Activated naive CD4-positive, alpha-beta T cell (primary cell): ENCODE measurements around the gene P3R3URF.
A peak's percentile ranks its signal among the peaks of the same experiment; 100 is the strongest.

ENCODE experiments used
- DNase-seq, 4 experiments: peaks; one replicate each; lab custom pipeline; 2025; lab: John Stamatoyannopoulos, UW

The P3R3URF gene

GRCh38 chr1:46172321-46172720 is 4.0 kb downstream of the P3R3URF start:
- DNase-seq, result no peak

- no peak for DNase-seq
Observed at GRCh38 chr1:46171871-46172270, 4.4 kb downstream of the P3R3URF start.

GRCh38 chr1:46171351-46171750 is 4.9 kb downstream of the P3R3URF start:
- DNase-seq, result no peak

DNA sequence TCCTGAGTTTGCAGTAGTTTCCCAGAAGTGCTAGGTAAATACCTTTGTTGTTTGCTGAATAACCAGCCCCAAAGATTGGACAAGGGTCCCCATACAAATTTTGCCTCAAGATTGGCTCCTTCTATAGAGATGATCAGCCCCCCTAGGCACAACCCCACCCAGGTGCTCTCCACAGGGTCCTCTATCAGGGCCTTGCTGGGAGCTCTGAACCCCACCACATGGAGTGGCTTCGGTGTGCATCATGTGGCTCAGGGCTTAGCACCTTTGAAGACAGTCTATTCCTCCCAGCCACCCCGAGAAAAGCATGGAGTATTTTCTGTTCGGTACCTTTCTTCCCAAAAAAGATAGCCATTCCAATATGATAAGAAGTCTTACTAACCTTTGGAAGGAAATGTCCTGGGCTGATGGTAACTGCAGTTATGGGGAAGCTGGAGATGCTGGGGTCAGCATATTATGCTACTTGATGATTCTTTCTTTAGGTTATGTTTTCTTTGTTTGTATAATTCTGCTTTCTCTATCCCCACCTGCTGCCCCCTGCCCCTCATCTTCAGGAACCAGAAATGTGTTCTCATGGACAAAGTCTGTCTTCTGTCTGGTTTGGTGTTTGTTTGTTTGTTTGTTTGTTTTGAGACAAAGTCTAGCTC is 6.4 kb downstream of the P3R3URF start:
- no peak for DNase-seq

GRCh38 chr1:46168477-46168876 is 7.8 kb downstream of the P3R3URF start:
- no peak for DNase-seq

DNA sequence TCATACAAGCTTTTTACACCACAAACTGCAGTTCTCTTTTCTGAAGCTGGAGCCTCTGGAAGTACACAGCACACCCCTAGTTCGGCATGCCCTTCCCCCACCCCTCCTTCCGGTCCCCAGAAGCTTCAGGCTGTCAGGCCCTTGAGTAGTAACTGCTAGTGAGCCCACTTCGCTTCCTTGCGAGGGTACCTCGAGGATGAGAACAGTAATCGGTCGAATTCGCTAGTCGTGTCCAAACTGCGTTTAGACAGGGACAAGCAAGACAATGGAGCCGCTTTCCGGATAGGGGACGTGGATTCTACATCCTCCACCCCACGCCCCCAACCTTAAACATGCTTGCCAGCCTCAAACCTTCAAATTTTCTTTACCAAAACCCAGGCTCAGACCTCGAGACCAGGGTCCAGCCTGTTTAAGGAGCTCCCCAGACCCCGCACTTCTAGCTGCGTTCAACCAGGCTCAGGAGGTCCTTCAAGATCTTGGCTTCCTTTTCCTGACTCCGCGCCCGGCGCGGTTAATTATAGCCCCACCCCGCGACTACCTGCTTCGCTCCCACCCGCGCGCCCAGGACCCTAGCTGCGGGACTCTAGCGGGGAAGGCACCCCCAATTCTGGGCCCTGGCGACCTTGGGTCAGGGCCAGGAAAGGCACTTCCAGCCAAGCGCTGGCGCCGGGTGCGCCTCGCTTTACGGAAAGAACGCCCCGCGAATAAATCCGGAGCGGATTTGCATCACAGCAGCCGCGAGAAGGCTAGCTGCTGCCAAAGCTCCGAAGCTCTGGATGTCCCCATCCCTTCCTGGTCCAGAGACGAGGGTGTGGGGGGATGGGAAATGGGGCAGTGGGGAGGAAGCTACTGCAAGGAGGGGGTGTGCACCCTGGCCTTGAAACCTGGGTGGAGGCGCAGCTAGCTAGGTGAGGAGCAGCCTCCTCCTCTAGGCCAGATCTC is 9.5 kb downstream of the P3R3URF start:
- DNase-seq, result peak in 2 of 4 experiments; percentile 32 to 52

GRCh38 chr1:46160212-46160611 is 16.1 kb downstream of the P3R3URF start:
- DNase-seq, result no peak

GRCh38 chr1:46159516-46159915 is 16.8 kb downstream of the P3R3URF start:
- no peak for DNase-seq

DNA sequence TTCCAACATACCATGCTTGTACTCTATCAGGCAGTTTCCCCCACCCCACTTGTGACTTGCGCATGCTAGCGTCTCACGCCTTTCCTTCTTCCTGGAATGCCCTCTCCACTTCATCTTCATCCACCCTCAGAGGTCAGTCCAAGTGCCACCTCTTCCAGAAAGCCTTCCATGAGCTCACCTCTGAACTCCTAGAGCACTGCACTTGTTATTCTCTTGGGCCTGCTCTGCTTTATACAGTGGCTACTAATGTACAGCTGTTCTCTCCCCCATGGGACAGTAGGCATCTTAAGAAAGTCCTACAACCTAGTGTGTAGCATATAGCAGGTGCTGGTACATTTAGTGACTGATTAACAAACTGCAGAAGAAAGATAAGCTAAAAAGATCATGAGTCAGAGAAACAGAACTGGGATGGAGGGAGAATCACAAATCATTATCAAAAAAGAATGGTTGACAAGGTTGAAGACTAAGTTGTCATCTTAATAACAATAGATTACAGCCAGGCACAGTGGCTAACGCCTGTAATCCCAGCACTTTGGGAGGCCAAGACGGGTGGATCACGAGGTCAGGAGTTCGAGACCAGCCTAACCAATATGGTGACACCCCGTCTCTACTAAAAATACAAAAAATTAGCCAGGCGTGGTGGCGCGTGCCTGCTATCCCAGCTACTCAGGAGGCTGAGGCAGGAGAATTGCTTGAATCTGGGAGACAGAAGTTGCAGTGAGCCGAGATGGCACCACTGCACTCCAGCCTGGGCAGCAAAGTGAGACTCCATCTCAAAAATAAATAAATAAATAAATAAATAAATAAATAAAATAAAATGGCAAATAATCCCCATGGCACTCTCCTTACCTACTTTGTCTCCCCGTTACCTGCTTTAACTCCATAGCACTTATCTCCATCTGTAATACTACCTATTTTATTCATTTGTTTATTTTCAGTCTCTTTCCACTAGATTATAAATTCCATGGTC is 17.7 kb downstream of the P3R3URF start:
- DNase-seq, result no peak

DNA sequence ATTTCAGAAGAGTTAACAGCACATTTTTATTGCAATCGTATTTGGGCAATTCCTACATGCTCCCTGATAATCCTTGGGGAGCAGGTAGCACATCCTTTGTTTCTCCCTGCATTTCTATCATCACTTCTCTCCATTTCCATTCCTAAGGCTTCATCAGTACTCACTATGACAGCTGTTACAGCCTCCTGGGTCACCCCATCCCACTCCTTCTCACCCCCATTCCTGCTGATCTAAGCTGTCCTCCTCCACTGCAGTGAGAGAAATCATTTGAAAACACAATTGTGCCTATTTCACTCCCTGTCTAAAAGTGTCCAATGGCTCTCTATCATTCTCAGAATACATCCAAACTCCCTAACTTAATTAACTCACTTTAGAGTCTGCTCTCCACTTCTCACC is 18.4 kb downstream of the P3R3URF start:
- DNase-seq, result no peak

DNA sequence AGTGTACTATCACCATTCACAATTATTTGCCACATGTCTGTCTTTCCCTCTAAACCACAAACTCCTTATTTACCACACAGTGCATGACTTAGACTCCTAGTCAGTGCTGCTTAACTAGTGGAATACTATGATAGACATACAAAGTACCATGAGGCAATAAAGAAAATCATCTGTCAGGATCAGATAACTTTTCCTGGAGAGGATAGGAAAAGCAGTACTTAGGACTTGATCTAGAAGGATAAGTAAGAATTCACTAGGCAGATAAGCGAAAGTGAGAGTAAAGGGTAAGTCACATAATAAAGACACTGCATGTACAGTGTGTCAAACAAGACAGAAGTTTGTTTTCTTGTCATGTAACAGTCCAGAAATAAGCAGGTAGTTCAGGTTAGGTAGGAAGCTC is 22.6 kb downstream of the P3R3URF start:
- DNase-seq, result no peak

- DNase-seq, result no peak
Observed at GRCh38 chr1:46153228-46153627, 23.1 kb downstream of the P3R3URF start.

DNA sequence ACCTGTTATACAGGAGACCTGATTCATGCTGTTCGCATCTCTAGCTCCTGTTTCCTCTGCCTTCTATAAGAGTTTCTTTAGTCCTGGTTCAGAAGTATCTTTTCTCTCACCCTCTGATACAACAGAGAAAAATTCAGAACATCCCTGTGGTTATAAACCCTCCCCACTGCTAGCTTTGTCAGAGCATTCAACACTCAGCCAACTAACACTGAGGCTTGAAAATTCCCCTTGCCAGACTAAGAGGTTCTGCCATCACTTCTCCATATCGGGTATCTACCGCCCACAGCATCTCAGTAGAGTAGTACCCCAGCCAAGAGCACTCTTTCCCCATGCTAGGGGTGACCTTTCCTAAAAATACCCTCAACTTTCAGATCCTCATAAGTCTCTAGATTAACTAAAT is 24.3 kb downstream of the P3R3URF start:
- DNase-seq, result no peak

- no peak for DNase-seq
Observed at GRCh38 chr1:46150085-46150484, 26.2 kb downstream of the P3R3URF start.

DNA sequence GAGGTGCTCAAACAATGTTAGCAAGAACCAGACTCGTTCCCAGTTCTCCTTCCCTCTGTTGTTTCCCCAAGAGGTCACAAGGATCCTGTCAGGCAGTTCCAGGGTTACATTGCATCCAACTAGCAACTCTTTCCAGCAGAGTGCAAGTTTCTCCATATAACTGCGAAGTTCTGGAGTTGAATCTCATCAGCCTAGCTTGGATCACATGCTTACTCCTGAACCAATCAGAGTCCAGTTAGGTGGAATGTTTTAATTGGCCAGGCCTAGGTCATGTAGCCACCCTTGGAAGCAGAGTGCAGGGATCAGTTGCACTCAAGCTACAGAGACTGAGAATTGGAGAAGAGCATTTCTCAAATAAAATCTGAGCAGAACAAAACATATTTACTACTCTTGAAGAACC is 28.0 kb downstream of the P3R3URF start:
- DNase-seq, result no peak

DNA sequence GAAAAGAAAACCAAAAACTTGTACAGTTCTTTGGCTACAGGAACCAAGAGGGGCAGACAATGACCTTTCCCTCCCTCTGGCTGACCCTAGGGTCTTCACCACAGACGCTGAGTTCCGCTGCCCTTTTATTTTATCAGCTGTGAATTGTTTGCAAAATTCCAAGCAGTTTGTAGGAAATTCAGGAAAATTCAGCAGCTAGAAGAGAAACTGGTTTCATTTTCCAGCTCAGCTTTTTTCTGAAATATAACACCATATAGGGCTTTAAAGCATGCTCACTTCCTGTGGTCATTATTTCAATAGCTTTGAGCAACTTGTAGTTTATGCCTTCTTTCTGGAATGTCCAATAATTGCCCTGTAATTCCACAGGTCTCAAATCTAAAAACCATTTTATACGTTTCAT is 38.4 kb downstream of the P3R3URF start:
- DNase-seq, result no peak

GRCh38 chr1:46136711-46137110 is 39.6 kb downstream of the P3R3URF start:
- DNase-seq, result no peak

DNA sequence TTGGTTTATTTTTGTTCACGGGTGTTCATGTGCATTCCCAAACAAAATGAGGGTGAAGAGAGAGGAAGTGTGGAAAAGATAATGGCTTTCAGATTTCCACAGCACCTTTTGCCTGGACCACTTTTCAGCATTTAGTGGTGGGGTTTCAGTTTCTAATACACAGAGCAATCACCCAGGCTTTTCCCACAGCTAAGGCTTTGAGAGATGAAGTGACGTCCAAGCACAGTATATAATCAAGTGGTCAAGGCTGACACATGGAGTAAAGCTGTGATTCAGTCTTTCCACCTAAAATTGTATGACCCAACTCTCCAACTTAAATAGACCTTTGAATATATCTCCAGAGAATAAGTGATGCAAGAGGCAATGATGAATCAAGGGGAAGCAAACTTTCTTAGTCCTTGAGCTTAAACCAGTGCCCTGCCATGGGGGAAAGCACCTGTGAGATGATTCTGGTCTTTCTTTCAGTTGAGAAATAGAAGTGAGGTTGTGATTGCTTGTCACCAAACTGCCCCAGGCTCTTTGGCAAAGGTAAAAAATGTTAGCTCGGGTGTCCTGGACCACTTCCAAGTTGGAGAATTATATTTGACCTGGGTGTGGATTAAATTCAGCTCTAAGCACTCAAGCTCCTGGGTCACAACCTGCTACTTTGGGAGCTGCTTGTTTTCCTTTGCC is 41.5 kb downstream of the P3R3URF start:
- DNase-seq, result no peak

GRCh38 chr1:46133781-46134350 is 42.4 kb downstream of the P3R3URF start:
- DNase-seq, result no peak

- DNase-seq, result peak in 1 of 4 experiments; percentile 14
Observed at GRCh38 chr1:46133181-46133658, 43.1 kb downstream of the P3R3URF start.

DNA sequence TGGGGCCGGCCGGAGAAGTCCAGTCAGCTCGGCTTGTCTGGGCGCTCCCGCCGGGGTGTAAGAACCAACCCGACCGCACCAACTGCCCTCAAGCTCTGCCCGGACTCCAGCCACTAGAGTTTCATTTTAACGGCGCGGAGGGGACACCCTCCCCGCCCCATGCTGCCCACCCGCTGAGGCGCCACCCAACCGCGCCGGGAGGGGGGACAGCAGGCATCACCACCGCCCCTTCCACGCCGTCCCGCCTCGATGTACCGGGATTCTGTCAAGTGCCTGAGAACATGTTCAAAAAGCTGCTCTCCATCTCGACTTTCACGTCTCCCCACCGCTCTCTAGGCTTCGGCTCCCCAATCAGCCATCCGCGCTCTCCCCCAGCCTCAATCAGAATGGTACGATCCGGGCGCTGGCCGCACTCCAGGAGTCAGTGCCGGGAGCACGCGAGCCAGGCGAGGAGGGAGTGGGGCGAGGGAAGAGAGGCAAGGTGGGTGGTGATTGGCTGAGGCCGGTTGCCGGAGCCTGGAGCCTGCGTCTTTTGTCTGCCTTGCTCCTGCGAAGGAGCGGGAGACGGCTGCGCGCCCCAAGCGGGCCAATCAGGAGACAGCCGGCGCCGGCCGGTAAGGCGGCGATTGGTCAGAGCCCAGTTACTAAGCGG is 43.6 kb downstream of the P3R3URF start, which contains the start of gene PIK3R3:
TSS of gene PIK3R3 (minus strand) at position 101 of the 652 bp plus-strand sequence. CDS start 677 bp downstream, outside the sequence.
- DNase-seq, result peak; percentile 40 to 68 (median 44)
